Stimulated activated CD4-positive, alpha-beta T cell treated with anti-CD3 and anti-CD28 coated beads, Interleukin-2, amount 100 ng/mL, for 4 hours (primary cell): Measurements from ENCODE around the gene WARS2.

ENCODE experiments used
- DNase-seq: peaks from one replicate; pipeline ENCODE4 v3.0.0-alpha.2; 2020; ENCODE audit warnings: low read depth

WARS2 gene

DNA sequence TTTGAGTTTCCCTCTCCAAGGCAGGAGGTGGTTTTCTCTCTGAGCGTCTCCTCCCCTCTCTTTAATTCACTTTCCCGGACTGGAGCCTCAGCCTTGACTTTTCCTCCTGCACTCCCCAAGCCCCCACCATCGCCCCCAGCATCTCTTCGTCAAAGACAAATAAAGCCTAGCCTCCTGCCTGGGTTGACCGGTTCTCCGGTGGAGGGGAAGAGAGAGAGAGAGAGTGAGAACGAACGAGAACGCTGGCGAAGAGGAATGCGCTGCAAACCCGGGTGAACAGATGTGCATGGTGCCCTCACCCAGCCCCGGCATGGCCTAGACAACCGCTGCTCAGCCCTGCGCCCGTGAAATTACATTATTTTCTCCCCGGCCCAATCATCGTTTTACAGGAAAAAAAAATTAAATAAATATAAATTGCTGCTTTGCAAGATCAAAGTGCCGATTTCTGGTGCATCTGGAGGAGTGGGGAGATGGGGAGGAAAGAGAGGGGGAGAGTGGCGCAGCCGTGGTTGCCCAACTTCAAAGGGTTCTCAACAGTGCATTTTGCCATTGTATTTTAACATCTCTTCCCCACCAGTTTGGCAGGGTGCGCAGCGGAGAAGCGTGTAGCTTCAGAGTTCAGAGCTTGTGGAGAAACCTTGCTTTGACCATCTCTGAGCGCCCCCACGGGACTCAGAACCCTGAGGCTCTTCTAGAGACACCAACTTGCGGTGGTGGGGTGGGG lies 140.9 kb downstream of the WARS2 start:
- DNase-seq, result no peak

DNA sequence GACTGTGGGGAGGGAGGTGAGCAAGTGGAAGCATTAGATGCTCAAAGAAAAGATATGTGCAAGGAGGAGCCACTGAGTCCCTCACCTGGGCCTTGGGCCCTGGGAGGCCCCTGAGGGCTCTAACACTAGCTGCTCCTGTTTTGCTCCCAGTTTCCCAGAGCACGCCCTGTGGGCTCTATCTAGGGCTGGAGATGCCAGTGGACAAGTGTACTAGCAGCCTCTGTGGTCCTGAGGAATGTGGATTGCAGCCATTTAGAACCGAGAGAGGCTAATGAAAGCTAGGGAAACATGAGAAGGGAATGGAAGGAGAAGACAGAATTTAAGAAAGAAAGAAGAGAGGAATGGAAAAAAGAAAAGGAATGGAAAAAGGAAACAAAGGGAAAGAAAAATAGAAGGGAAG lies 142.3 kb downstream of the WARS2 start:
- DNase-seq, result no peak

DNA sequence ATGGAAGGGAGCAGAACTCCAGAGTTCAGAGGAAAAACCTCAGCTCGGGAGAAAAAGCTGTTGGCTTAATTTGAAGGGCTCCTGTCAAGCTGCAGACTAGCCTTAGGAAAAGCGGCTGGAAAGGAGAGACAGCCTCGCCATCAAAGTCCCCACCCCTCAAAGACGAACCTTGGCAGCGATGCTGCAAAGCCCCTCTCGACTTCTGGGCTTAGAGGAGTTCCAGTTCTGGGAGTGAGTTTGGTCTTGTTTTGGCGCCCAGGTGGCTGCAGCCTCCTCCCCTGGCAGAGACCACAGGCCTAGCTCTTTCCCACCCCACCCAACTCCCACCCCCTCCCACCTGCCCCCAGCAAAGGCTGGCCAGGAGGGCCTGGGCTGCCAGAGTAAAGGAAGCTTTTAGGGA lies 143.2 kb downstream of the WARS2 start:
- DNase-seq, result no peak

DNA sequence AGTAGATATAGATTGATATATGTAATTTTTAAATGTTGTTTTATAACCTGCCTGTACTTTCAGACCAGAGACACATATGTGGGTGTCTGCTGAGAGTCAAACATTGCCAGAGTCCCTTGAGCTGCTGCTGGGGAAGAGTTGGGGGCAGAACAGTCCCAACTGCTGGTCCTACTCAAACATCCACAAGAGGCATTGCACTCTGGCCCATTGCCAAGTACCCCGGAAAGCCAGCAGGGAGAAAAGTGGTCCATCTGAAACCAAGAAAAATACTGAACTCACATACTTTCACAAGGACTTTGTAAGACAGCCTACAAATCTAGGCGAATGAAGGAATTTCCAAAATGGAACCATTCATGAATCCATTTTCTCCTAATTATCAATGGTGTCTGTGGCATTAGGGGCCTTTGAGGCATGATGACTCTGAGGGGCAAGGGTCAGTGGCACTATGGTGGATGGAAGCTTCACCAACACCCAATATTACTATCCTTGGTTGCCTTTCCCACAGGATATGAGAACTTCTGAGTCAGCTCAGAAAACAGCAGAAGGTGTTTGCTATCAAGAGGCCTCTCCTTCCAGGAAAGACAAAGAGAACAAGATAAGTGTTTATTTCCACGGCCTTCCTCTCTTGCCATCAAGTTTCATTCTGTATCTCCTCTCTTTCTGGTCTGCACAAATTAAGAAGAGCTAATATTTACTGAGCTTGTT lies 145.0 kb downstream of the WARS2 start:
- DNase-seq, result no peak

DNA sequence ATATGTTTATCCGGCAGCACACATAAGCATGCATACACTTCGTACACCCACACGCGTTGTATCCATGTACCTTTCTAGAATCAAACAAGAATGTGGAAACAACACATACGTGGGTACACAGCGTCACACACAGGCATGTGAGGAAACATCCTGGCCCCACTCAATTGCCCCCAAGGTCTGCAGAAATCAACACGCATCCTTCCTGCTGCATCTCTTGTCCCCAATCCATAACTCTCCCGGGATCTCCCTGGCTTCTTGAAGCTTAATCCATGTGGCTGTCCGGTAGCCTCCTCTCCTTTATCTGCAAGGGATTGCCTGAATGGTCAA lies 146.8 kb downstream of the WARS2 start:
- DNase-seq, result no peak

DNA sequence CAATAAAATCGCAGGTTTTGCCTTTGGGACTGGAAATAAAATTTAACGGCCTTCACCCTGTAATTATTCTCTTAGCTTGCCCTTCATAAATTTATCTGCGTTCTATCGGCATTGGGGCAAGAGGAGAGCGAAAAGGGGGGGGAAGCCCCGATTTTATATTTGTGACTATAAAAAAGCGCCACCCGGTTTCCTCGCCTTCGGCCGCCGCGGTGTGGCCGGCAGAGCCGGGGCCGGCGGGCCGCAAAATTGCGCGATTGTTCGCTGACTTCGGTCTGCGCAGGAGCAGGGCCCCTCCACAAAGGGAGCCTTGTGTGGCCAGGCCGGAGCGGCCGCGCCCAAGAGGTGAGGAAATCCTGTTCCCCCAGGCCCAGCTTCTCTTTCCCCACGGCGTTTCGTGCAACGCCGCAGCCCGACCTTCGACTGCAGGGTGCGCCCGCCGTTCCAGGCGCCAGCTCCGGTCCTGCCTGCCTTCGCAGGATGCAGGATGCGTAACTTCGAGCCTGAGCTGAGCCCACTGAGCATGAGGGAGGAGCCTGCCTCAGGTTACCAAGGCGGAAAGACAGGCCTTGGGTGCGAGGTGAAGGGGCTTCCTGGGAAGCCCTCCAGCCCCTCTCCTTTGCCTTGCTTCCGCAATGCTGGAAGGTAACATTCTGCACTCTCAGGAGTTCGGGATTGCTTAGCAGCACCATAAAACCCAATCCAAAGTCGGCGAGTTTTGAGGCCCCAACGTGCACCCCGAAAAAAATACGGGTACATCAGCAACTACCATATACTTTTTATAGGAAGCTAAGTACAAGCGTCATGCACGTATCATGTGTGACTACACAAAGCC lies 147.4 kb downstream of the WARS2 start:
- no peak for DNase-seq

DNA sequence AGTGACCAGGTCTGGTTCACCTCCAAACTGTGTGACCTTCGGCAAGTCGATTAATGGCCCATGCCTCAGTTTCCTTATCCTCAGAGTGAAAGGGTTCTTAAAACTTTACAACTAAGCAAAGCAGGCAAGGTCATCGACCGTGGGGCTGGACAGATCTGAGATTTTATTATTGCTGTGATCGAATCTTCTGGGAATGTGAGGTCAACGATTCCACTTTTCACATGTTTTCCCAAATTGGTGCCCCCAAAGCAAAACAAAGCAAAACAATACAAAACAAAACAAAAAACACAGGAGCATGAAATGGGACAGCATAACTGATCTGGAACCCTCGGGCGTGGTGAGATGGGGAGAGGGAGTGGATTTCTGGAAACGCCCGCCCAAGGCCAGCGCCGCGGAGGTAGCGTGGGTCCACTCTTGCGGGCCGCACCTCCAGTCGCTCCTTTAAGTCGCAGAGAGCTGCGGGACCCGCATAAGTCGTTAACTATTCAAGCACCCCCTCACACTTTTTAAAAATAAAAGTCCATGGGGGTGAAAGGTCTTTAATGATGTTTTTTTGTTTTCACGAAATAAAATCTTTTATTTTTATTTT lies 148.1 kb downstream of the WARS2 start:
- DNase-seq, result no peak

DNA sequence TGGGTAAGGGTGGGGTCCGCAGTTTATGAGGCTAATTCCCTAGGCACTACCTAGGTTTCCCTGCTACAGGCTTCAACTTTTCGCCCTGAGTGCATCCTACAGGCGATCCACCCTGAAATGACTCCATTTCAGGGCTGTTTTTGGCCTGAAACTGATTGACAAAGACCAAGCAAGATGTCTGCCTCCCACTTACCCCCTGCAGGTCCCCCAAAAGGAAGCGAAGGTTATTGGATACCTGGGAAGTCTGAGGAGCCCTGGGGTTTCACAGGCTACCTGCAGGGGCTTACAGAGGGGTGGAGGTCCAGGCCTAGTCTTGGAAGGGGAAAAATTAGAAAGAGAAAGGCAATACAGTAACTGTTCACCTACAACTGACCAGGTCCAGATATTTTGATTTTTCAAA lies 149.0 kb downstream of the WARS2 start:
- no peak for DNase-seq

DNA sequence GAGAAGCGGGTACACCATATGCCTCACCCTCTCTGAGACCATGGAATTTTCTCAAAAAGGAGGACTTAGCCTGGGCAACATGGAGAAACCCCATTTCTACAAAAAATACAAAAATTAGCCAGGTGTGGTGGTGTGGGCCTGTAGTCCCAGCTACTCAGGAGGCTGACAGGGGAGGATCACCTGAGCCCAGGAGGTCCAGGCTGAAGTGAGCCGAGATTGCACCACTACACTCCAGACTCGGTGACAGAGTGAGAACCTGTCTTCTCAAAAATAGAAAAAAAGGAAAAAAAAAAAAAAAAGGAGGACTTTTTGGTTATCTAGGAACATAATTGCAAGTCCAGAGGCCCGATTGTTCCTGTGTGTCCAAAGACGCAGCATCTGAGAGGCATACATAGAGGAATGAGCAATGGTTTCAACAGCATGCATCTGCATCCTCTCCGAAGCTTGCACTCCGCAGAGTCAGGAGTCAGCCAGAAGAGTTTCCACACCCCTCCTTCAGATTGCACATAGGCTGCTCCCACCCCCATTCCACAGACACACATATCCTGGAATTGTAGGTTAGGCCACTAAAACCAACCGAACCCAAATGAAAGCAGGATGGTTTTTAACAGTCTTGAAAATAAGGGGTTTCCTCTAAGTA lies 149.8 kb downstream of the WARS2 start:
- no peak for DNase-seq

DNA sequence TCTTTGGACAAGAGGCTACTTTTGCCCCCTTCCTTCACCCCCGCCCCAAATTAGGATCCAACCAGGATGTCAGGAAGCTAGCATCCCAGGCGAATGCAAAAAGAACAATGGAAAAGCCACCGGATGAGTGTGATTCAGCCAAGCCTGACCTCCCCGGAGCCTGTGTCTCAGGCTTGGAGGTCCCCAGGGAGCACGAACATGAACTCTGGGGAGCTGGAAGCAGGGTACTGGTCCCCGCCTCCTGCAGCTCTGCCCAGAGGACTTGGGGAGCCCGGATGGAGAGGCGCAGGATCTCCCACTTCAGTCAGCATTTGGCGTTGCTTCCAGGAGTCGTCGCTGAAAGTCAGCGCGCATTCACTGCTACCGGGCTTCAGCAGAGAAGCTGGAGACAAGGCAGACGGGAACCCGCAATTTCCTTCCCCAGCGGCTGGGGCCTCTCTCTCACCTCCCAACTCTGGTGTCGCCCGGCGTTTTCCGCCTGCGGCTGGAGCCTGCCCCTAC lies 150.5 kb downstream of the WARS2 start:
- no peak for DNase-seq

DNA sequence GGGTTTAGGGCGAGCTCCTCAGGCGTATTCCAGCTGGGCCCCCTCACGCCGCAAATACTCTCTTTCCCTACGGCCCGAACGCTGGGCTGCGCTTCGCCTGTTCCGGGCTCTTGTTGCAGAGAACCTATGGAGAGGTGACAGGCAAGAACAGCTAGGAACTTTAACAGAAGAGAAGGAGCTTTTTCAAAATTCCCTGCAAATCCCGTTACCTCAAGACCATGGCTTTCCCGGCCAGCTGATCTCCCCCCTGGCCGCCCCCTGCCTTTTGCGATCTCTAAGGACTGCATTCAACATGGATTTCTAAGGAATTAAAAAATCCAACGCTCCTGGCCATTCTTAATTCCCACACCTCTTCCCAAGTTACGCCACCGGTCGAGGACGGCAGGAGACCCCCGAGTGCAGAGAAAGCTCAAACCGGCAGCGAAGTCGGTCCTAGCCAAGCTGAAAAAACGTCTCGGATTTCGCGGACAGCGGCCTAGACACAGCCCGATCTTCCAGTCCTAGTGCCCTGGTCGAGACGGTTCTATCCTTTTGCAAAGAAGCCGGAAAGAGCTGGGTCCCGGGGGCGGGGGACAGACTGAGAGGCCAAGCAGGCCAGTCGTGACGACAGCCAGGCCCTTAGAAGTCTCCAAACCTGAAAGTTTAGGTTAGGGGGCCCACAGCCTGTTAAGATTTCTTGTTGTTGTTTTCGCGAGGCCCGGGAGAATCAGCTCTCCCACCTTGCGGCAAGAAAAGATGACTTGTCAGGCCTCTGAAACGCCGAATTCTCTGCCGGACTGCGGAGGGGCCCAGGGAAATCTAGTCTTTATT lies 151.2 kb downstream of the WARS2 start:
- DNase-seq, result no peak

DNA sequence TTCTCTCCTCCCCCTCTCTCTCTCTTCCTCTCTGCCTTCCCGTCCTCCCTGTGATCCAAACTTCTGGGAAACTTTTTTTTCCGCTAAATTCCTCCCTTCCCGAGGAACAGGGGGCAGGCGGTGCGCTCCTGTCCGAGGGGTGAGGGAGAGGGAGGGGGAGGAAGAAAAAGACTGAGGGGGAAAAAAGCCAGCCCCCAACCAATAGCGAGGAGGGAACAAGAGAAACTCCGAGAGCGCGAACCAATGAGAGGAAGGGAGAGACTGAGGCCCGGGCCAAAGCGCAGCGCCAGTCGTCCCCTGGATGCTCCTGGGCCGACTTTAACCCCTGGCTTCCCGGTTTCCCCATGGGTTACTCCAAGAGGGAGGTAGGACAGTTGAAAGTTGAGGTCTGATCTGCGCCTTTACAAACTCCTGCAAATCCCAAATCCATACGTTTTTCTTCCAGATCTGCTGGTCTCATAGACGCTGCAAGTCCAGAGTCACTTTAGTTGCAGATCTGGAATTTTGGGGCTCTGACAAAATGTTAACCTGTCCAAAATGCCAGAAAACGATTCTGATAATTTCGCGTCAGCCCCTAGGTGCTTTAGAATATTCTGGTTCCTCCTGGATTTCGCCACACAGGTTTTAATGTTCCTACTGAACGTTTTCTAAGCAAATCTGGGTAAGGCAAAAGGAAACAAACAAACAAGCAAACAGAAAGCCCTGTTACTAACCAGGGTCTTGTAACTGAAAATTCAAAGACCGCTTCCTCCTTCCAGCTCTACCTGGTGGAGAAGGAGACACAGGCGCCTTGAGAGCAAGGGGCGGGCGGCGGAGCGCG lies 152.1 kb downstream of the WARS2 start, which contains the start of gene TBX15:
TSS of gene TBX15 (minus strand) at position 158 of the 820 bp plus-strand sequence. CDS start 548 bp downstream, outside the sequence.
- no peak for DNase-seq

DNA sequence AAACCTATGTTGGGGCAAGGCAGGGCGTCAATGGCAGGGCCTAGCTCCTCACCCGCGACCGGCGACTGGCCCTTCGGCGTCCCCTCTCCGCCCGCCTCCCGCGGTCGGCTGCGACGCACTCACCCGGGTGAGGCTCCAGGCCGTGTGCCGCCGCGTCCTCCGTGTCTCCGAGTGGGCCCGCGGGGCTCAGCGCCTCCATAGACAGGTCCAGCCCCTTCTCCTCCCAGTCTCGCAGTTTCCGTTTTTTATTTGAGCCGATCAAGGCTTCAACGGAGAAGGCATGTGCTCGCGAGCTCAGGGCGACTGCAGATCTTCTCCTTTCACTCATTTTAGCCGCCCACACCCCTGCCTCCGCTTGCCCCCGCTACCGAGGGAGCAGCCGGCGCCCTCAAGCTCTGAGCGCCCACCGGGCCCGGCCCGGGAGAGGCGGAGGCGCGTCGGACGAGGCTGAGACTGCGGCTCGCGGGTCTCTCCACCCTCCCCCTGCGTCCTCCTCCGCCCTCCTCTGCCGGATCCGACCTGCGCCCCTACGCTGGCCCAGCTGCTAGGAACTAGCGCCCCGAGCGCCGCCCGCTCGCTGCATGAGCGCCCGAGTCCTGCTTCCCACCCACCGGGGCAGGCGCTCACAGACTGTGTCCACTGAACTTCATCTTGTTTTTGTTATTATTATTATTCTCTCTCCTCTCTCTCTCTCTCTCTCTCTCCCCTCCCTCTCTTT lies 152.8 kb downstream of the WARS2 start:
- no peak for DNase-seq

DNA sequence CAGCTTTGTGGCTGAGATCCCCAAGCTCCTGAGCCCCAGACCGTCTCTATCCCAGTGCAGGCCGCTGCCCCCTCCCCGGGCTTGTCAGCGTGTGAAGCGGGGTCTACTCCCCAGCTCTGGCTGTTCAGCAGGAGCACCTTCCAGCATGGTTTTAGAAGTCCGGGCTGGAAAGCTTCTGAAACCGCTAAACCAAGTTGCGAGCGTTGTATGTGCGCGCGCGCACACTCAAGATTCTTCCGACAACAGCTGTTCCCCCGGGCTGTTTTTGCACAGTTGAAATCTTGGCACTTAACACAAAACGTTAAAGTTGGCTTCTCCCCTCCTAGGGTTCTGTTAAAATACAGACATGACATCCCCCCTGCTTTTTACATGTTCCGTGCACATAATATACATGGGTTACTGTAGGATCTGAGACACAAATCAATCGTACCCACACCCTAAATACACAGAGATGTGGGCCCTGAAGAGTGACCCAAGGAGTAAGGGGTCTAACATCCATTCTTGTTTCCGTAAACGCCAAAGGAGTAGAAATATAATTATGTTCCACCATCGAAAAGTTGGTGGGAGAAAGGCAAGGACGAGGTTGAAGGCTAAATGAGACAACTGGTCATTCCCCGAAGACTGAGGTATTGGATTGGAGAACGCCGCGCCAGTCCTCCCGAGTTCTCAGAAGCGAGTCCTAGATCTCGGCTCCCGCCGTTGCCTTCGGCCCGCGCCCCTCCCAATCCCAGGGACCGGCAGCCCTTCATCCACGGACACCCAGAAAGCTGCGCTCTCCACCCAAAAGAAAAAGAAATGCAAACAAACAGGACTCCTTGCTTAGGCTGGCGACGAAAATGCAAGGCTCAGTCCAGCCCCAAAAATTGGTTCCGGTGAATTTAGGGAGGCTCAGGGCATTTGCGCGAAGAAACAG lies 153.6 kb downstream of the WARS2 start:
- DNase-seq, result no peak

DNA sequence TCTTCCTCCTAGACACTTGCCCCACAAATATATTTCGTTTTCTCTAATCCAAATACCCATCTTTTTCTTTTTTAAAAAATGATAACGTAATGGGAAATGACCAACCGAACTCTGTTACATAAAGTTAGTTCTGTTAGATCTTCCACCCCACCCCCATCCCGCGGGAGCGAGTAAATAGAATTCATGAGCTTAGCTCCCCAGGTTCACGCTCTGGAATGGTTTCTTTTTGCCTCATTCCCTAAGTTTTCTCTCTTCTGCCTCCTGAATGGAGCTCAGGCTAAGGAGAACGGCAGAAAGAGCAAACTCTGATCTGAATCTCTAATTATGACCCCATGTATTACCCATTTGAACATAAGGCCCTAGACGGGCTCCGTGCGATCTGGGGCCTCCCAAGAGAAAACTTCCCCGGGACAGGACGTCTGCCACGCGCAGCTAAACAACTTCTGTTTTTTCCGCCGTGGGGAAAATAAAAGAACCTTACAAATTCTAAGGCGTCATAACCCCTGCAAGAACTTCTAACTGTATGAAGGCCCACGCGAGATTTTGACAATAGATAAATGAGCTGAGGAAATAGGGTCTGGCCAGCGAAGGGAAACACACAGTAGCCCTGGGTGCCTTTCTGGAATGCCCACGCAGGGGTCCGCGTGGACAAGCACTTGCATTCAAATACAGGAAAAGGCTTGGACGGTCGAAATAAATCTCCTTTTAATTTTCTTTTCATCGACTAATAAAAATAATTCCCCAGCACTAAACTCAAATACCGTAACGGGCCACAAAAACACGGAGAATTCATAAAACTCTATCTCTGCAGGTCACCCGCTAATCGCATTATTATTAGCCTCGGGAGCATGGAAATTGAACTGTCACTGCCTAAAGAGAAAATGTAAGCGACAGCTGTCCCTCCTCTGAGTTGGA lies 154.6 kb downstream of the WARS2 start:
- DNase-seq, result no peak

DNA sequence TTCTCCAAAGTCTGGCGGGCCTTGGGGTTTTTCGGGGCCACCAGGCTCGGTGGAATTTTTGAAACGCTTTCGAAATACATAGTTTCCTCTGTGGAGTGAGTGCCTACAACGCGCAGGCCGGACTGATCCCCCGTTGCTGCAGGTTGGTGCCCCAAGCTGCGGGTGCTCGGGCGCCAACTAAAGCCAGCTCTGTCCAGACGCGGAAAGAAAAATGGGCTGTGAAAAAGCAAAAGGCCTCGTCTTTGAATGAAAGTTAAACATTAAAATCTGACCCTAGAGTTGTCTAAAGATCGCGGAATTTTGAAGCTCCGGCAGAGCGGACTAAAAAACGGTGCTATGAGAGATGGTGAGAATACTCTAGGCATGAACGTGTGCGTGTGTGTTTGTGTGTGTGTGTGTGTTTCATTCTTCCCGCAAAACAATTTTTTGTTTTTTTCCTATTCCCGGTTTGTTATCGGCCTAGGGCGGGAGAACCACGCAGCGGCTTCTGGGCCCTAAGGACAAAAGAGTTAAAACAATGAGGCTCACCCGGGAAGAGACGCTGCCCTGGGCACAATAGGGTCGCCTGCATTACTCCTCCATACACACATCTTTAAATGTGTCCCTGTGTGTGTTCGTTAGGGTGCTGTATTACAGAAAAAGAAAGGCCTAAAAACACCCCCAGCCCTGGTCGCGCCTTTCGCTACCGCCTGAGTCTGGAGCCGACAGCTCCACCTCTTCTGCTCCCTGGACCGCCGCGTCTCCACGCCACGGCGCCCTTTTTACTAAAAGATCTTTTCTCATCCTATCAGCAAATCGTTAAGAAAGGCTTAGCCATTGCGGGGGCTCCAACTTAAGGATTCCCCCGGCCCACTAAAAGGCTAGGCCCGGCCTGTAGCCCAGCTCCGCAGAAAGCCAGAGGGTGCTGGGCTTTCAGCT lies 155.5 kb downstream of the WARS2 start:
- DNase-seq, result no peak
